HL-60 (cell line): ENCODE data around the gene C5orf52.

ENCODE experiments used
- POLR2AphosphoS5 ChIP-seq: IDR thresholded peaks from 2 replicates; pipeline ENCODE4 v1.6.1; 2012; ENCODE audit warnings: low read depth
- TF ChIP-seq, protein P1 (sequence below): IDR thresholded peaks from one replicate; pipeline ENCODE4 v1.5.1; 2011; ENCODE audit warnings: low read length, control low read depth, inconsistent platforms; ENCODE audit not compliant: insufficient read depth

DNA sequence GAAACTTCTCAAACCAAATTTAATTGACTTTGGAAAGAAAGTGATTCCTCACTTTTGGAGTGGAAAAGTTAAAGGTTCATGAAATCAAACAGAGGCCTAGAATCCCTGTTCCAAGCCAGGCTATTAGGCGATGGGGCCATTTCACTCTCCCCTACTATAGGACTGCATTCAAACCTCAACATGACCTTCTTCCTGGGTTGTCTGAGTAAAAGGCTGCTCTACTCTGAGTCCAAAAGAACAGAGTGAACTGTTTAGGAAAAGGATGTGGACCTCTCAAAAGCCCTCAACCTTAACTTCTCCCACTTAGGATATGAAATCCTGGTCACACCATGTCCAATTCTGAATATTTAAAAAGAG, 15.8 kb downstream of the C5orf52 start:
- TF ChIP-seq, protein P1, sequence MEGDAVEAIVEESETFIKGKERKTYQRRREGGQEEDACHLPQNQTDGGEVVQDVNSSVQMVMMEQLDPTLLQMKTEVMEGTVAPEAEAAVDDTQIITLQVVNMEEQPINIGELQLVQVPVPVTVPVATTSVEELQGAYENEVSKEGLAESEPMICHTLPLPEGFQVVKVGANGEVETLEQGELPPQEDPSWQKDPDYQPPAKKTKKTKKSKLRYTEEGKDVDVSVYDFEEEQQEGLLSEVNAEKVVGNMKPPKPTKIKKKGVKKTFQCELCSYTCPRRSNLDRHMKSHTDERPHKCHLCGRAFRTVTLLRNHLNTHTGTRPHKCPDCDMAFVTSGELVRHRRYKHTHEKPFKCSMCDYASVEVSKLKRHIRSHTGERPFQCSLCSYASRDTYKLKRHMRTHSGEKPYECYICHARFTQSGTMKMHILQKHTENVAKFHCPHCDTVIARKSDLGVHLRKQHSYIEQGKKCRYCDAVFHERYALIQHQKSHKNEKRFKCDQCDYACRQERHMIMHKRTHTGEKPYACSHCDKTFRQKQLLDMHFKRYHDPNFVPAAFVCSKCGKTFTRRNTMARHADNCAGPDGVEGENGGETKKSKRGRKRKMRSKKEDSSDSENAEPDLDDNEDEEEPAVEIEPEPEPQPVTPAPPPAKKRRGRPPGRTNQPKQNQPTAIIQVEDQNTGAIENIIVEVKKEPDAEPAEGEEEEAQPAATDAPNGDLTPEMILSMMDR = no peak
- TF ChIP-seq POLR2AphosphoS5 = no peak
